ENCODE results near the gene PTMA.
"Not testable (repeated sequence)": the region's sequence is repeated elsewhere in the genome, so short reads cannot be mapped to it uniquely, and the experiment has no call there.

PTMA gene

GRCh38 chr2:231691251-231691772 lies 17.0 kb upstream of the PTMA start:
- in situ Hi-C loops (cut with HindIII; ENCODE audit: low sequenced_read_pairs), result no loop called here

GRCh38 chr2:231692847-231693246 lies 15.5 kb upstream of the PTMA start:
- in situ Hi-C loops (cut with HindIII; ENCODE audit: low sequenced_read_pairs), result no loop called here

GRCh38 chr2:231693956-231694355 lies 14.4 kb upstream of the PTMA start:
- in situ Hi-C loops (cut with HindIII; ENCODE audit: low sequenced_read_pairs), result no loop called here

GRCh38 chr2:231696004-231696367 lies 12.3 kb upstream of the PTMA start:
- in situ Hi-C loops (cut with HindIII; ENCODE audit: low sequenced_read_pairs), result no loop called here

GRCh38 chr2:231699006-231699405 lies 9.3 kb upstream of the PTMA start:
- in situ Hi-C loops (cut with HindIII; ENCODE audit: low sequenced_read_pairs), result no loop called here

- in situ Hi-C loops (cut with HindIII; ENCODE audit: low sequenced_read_pairs), result no loop called here
These were observed 6.6 kb upstream of the PTMA start for GRCh38 chr2:231701456-231702373.

- in situ Hi-C loops (cut with HindIII; ENCODE audit: low sequenced_read_pairs), result no loop called here
These were observed 4.3 kb upstream of the PTMA start for GRCh38 chr2:231704017-231704416.

- in situ Hi-C loops (cut with HindIII; ENCODE audit: low sequenced_read_pairs), result no loop called here
These were observed 1.3 kb upstream of the PTMA start for GRCh38 chr2:231706731-231707624.

- in situ Hi-C loops (cut with HindIII; ENCODE audit: low sequenced_read_pairs), result no loop called here
These were observed 749 bp upstream of the PTMA start for GRCh38 chr2:231707625-231707926.

- in situ Hi-C loops (cut with HindIII; ENCODE audit: low sequenced_read_pairs), result no loop called here
These were observed 679 bp downstream of the PTMA start for GRCh38 chr2:231708773-231709635.

- in situ Hi-C loops (cut with HindIII; ENCODE audit: low sequenced_read_pairs), result no loop called here
These were observed 1.3 kb downstream of the PTMA start for GRCh38 chr2:231709636-231709980.

- in situ Hi-C loops (cut with HindIII; ENCODE audit: low sequenced_read_pairs), result no loop called here
These were observed 1.9 kb downstream of the PTMA start for GRCh38 chr2:231709981-231710798.

GRCh38 chr2:231710799-231711676 lies 2.7 kb downstream of the PTMA start:
- in situ Hi-C loops (cut with HindIII; ENCODE audit: low sequenced_read_pairs), result no loop called here

- in situ Hi-C loops (cut with HindIII; ENCODE audit: low sequenced_read_pairs), result no loop called here
These were observed 3.5 kb downstream of the PTMA start for GRCh38 chr2:231711677-231712450.

- in situ Hi-C loops (cut with HindIII; ENCODE audit: low sequenced_read_pairs), result not testable (repeated sequence)
These were observed 4.2 kb downstream of the PTMA start for GRCh38 chr2:231712451-231713021.

- in situ Hi-C loops (cut with HindIII; ENCODE audit: low sequenced_read_pairs), result not testable (repeated sequence)
These were observed 5.0 kb downstream of the PTMA start for GRCh38 chr2:231713406-231713729.

- in situ Hi-C loops (cut with HindIII; ENCODE audit: low sequenced_read_pairs), result no loop called here
These were observed 5.7 kb downstream of the PTMA start for GRCh38 chr2:231713730-231714638.
